Measurements from ENCODE around the gene GPRC5A.

DNA sequence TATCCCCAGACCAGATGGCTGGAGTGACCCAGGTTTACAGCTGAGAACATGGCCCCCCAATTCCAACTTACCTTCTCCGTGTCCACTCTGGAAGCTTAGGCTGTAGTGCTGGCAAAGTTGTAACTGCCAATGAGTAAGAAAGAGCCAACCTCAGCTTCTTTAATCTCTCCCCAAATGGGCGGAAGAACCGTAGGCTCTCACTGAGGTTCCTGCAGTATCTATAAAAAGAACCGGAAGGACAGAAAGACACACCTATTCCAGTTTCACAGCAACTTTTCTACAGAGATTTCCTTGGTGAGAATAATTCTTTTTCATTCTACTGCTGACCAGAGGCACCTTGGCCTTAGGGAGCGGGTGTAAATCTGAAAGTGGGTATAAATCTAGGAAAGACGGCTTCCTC lies 60.7 kb downstream of the GPRC5A start, which contains the start of gene GPRC5D:
- TF ChIP-seq SP2 (IDR thresholded peaks at IDR 0.05; ENCODE audit: low read length) (no peak), SIN3A (conservative IDR thresholded peaks at IDR 0.05 in 1 of 2, IDR thresholded peaks at IDR 0.05 in 1 of 2; ENCODE audit: low read depth in 1 of 2, low read length in 2 of 2) (no peak), POLR2A (IDR thresholded peaks at IDR 0.05; ENCODE audit: control extremely low read depth in 1 of 2, low read depth in 2 of 2, low read length in 2 of 2) (no peak), POLR2AphosphoS5 (IDR thresholded peaks at IDR 0.05; ENCODE audit: low read depth, low read length) (no peak), MAFK (IDR thresholded peaks at IDR 0.05; ENCODE audit: low read depth, low read length) (no peak), SP1 (IDR thresholded peaks at IDR 0.05; ENCODE audit: low read depth, low read length) (no peak), EP300 (IDR thresholded peaks at IDR 0.05; ENCODE audit: borderline replicate concordance in 1 of 2, low read depth in 2 of 2, low read length in 2 of 2) (no peak), GTF2F1 (IDR thresholded peaks at IDR 0.05; ENCODE audit: borderline replicate concordance, low read depth, low read length) (no peak)
- TF ChIP-seq, protein P1, sequence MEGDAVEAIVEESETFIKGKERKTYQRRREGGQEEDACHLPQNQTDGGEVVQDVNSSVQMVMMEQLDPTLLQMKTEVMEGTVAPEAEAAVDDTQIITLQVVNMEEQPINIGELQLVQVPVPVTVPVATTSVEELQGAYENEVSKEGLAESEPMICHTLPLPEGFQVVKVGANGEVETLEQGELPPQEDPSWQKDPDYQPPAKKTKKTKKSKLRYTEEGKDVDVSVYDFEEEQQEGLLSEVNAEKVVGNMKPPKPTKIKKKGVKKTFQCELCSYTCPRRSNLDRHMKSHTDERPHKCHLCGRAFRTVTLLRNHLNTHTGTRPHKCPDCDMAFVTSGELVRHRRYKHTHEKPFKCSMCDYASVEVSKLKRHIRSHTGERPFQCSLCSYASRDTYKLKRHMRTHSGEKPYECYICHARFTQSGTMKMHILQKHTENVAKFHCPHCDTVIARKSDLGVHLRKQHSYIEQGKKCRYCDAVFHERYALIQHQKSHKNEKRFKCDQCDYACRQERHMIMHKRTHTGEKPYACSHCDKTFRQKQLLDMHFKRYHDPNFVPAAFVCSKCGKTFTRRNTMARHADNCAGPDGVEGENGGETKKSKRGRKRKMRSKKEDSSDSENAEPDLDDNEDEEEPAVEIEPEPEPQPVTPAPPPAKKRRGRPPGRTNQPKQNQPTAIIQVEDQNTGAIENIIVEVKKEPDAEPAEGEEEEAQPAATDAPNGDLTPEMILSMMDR (IDR thresholded peaks at IDR 0.05; ENCODE audit: control extremely low read depth in 1 of 3, insufficient read depth in 1 of 3, low read depth in 1 of 3, low read length in 3 of 3) = no peak
